Fibroblast of mammary gland (primary cell): ENCODE data around the gene SDCCAG8.

Experiments
- DNase-seq: peaks from one replicate; pipeline ENCODE4 v3.0.0-alpha.2; 2010; ENCODE audit warnings: low read depth
- H3K4me3 ChIP-seq: 2 replicates; pipeline ENCODE4 v1.5.1; 2011; ENCODE audit warnings: low read depth, mild to moderate bottlenecking, low read length, moderate library complexity; ENCODE audit not compliant: control insufficient read depth
- CTCF ChIP-seq: conservative IDR thresholded peaks from 2 replicates; pipeline ENCODE4 v1.5.1; 2011; ENCODE audit warnings: low read depth, low read length, inconsistent platforms; ENCODE audit not compliant: control insufficient read depth, insufficient read depth

Gene SDCCAG8

GRCh38 chr1:243422362-243422761 lies 166.5 kb downstream of the SDCCAG8 start:
- H3K4me3 ChIP-seq = no peak overlapping the region
- no peak for TF ChIP-seq CTCF
- no peak for DNase-seq

- H3K4me3 ChIP-seq = no peak overlapping the region
- no peak for TF ChIP-seq CTCF
- no peak for DNase-seq
These were observed 172.2 kb downstream of the SDCCAG8 start for GRCh38 chr1:243428084-243428483.

- no peak overlapping the region for H3K4me3 ChIP-seq
- TF ChIP-seq CTCF = no peak
- no peak for DNase-seq
These were observed 172.9 kb downstream of the SDCCAG8 start for GRCh38 chr1:243428617-243429342.

GRCh38 chr1:243431591-243431990 lies 175.8 kb downstream of the SDCCAG8 start:
- no peak for DNase-seq
- TF ChIP-seq CTCF = no peak

GRCh38 chr1:243432136-243432535 lies 176.3 kb downstream of the SDCCAG8 start:
- no peak for DNase-seq
- H3K4me3 ChIP-seq = no peak overlapping the region
- TF ChIP-seq CTCF = no peak

More at GRCh38 chr1:243431591-243431990, 175.8 kb downstream of the SDCCAG8 start:
- H3K4me3 ChIP-seq = no peak overlapping the region

GRCh38 chr1:243433737-243434370 lies 178.0 kb downstream of the SDCCAG8 start:
- DNase-seq = peak; percentile 16
- no peak for TF ChIP-seq CTCF

More at GRCh38 chr1:243433737-243434370, 178.0 kb downstream of the SDCCAG8 start:
- H3K4me3 ChIP-seq = no peak overlapping the region
